Measurements from ENCODE around the gene OSBPL1A. TPM values are rescaled to one million over a fixed set of nuclear protein-coding genes. Genes with fewer than 3 reads are reported as not detected.
A peak's percentile ranks its signal among the peaks of the same experiment; 100 is the strongest.
"Not testable (repeated sequence)": the region's sequence is repeated elsewhere in the genome, so short reads cannot be mapped to it uniquely, and the experiment has no call there.

Gene OSBPL1A
- total RNA-seq, 6 donors from 2014 or later: 33.3 to 64.5 (median 55.4) TPM

GRCh38 chr18:24364177-24364576, 33.4 kb downstream of the OSBPL1A start:
- Histone ChIP-seq H3K9me3 (no peaks in the 10 kb centered on the region), H3K36me3 (peaks cover 0 to 9% (median 1%) of the 10 kb centered on the region in 4 donors), H3K4me3 (no peak overlapping the region), H3K27ac (no peak overlapping the region), H3K27me3 (no peaks in the 10 kb centered on the region), H3K4me1 (no peaks in the 10 kb centered on the region)
- WGBS, 2 donors: 89 to 100% methylated on average over 1 of the region's 1 CpG
- DNase-seq (no peak), ATAC-seq (ENCODE audit: low FRiP score in 2 of 2) (no peak)
- TF ChIP-seq POLR2AphosphoS5 (IDR thresholded peaks at IDR 0.05) (no peak), POLR2A (IDR thresholded peaks at IDR 0.05) (no peak), EP300 (IDR thresholded peaks at IDR 0.05) (no peak)
- TF ChIP-seq, protein P1, sequence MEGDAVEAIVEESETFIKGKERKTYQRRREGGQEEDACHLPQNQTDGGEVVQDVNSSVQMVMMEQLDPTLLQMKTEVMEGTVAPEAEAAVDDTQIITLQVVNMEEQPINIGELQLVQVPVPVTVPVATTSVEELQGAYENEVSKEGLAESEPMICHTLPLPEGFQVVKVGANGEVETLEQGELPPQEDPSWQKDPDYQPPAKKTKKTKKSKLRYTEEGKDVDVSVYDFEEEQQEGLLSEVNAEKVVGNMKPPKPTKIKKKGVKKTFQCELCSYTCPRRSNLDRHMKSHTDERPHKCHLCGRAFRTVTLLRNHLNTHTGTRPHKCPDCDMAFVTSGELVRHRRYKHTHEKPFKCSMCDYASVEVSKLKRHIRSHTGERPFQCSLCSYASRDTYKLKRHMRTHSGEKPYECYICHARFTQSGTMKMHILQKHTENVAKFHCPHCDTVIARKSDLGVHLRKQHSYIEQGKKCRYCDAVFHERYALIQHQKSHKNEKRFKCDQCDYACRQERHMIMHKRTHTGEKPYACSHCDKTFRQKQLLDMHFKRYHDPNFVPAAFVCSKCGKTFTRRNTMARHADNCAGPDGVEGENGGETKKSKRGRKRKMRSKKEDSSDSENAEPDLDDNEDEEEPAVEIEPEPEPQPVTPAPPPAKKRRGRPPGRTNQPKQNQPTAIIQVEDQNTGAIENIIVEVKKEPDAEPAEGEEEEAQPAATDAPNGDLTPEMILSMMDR (IDR thresholded peaks at IDR 0.05): no peak

DNA sequence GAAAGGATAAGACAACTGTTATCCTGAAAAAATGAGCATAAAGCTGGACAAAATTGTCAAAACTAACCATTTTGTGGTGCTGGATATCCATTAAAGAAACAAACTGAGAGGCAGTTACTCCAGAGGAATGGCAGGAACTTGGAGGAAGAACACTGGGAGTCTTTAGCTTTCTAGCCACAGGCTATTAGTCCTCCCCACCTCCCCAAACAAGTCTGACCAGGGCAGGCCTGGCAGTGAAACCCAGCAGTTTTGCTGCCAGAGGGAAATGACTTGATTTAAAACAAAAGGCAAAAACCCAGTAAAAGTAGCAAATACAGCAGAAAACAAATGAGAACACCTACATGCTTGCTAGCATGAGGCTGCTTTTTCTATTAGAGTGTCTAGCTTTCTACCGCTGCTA, 34.9 kb downstream of the OSBPL1A start:
- H3K27me3 ChIP-seq: no peaks in the 10 kb centered on the region
- no peaks in the 10 kb centered on the region for H3K4me1 ChIP-seq
- H3K4me3 ChIP-seq: no peak overlapping the region
- no peak for TF ChIP-seq EP300 (IDR thresholded peaks at IDR 0.05)
- TF ChIP-seq, protein P1 (IDR thresholded peaks at IDR 0.05): no peak
- no peak for TF ChIP-seq POLR2AphosphoS5 (IDR thresholded peaks at IDR 0.05)
- no peak for TF ChIP-seq POLR2A (IDR thresholded peaks at IDR 0.05)
- H3K9me3 ChIP-seq: no peaks in the 10 kb centered on the region
- WGBS, 2 donors: 96 to 100% methylated on average over 1 of the region's 1 CpG
- H3K36me3 ChIP-seq: peaks cover 0 to 9% (median 0%) of the 10 kb centered on the region in 4 donors
- no peak overlapping the region for H3K27ac ChIP-seq
- ATAC-seq (ENCODE audit: low FRiP score in 2 of 2): no peak
- no peak for DNase-seq

- not testable (repeated sequence) for H3K4me1 ChIP-seq, H3K27ac ChIP-seq, H3K27me3 ChIP-seq, H3K9me3 ChIP-seq, H3K4me3 ChIP-seq, DNase-seq, H3K36me3 ChIP-seq
- TF ChIP-seq, protein P1 (IDR thresholded peaks at IDR 0.05): peak; percentile 12 to 60 (median 57)
- ATAC-seq (ENCODE audit: low FRiP score in 2 of 2): peak in 1 of 2 donors; percentile 84
- 19 to 22% methylated on average over 9 of the region's 9 CpGs for WGBS, 2 donors
Observed at GRCh38 chr18:24359787-24360530, 37.7 kb downstream of the OSBPL1A start.

- WGBS, 2 donors: 80 to 87% methylated on average over 6 of the region's 6 CpGs
- Histone ChIP-seq H3K36me3 (no peaks in the 10 kb centered on the region), H3K9me3 (no peaks in the 10 kb centered on the region), H3K4me3 (no peak overlapping the region), H3K27ac (no peak overlapping the region), H3K27me3 (no peaks in the 10 kb centered on the region), H3K4me1 (no peaks in the 10 kb centered on the region)
- no peak for DNase-seq
- ATAC-seq (ENCODE audit: low FRiP score in 2 of 2): no peak
- no peak for TF ChIP-seq POLR2A (IDR thresholded peaks at IDR 0.05)
- TF ChIP-seq, protein P1 (IDR thresholded peaks at IDR 0.05): no peak
- TF ChIP-seq EP300 (IDR thresholded peaks at IDR 0.05): no peak
- no peak for TF ChIP-seq POLR2AphosphoS5 (IDR thresholded peaks at IDR 0.05)
Observed at GRCh38 chr18:24354278-24354677, 43.3 kb downstream of the OSBPL1A start.

- ATAC-seq (ENCODE audit: low FRiP score in 2 of 2) (no peak), DNase-seq (no peak)
- no peaks in the 10 kb centered on the region for H3K4me1 ChIP-seq
- no peaks in the 10 kb centered on the region for H3K9me3 ChIP-seq
- no peak overlapping the region for H3K4me3 ChIP-seq
- peaks cover 0 to 4% (median 2%) of the 10 kb centered on the region in 4 donors for H3K36me3 ChIP-seq
- H3K27ac ChIP-seq: no peak overlapping the region
- H3K27me3 ChIP-seq: no peaks in the 10 kb centered on the region
- TF ChIP-seq, protein P1 (IDR thresholded peaks at IDR 0.05): no peak
- TF ChIP-seq EP300 (IDR thresholded peaks at IDR 0.05) (no peak), POLR2A (IDR thresholded peaks at IDR 0.05) (no peak), POLR2AphosphoS5 (IDR thresholded peaks at IDR 0.05) (no peak)
Observed at GRCh38 chr18:24346254-24346653, 51.4 kb downstream of the OSBPL1A start.
